Gastroesophageal sphincter (tissue), 4 donors: ENCODE data around the gene VPREB3. TPM values are rescaled to one million over a fixed set of nuclear protein-coding genes. Genes with fewer than 3 reads are reported as not detected.
"Not testable (repeated sequence)": the region's sequence is repeated elsewhere in the genome, so short reads cannot be mapped to it uniquely, and the experiment has no call there.

Experiments
- ATAC-seq: fragments of 150-250 bp; one replicate; pipeline ENCODE4 v1.9.1; 2016; ENCODE audit warnings: mild to moderate bottlenecking, moderate library complexity
- H3K27ac ChIP-seq, 4 donors: fragments of 200-600 bp; sonication (generic) in 3 of 4; 1 replicate in 3 of 4; 2 replicates in 1 of 4; pipeline ENCODE4 v1.5.1; 2016 to 2019
- H3K27me3 ChIP-seq: fragments of 200-600 bp; sonication (generic); one replicate; pipeline ENCODE4 v1.5.1; 2019
- H3K36me3 ChIP-seq, 2 donors: fragments of 200-600 bp; sonication (generic); one replicate each; pipeline ENCODE4 v1.5.1; 2019; ENCODE audit warnings: control low read depth in 1 of 2
- H3K4me1 ChIP-seq, 3 donors: fragments of 200-600 bp; sonication (generic); 1 replicate in 2 of 3; 2 replicates in 1 of 3; pipeline ENCODE4 v1.5.1; 2016 to 2019; ENCODE audit warnings: control low read depth in 2 of 3
- H3K4me3 ChIP-seq, 2 donors: fragments of 200-600 bp; sonication (generic); one replicate each; pipeline ENCODE4 v1.5.1; 2019; ENCODE audit warnings: mild to moderate bottlenecking in 1 of 2, moderate library complexity in 1 of 2
- H3K9me3 ChIP-seq, 3 donors: fragments of 200-600 bp; sonication (generic); one replicate each; pipeline ENCODE4 v1.5.1; 2017 to 2019; ENCODE audit warnings: control low read depth in 2 of 3
- CTCF ChIP-seq, 4 experiments: fragments of 200-600 bp in 2 of 4; fragments of 450-650 bp in 2 of 4; sonication (generic) in 1 of 4; IDR thresholded peaks; one replicate each; pipeline ENCODE4 v1.5.1; 2017 to 2019; ENCODE audit warnings: antibody characterized with exemption in 4 of 4, mild to moderate bottlenecking in 2 of 4, moderate library complexity in 2 of 4
- EP300 ChIP-seq: sonication (generic); formaldehyde crosslinking; IDR thresholded peaks from one replicate; pipeline ENCODE4 v1.6.1; 2017; ENCODE audit warnings: antibody characterized with exemption, mild to moderate bottlenecking
- POLR2A ChIP-seq, 2 donors: fragments of 450-650 bp; IDR thresholded peaks; one replicate each; pipeline ENCODE4 v1.6.1; 2017; ENCODE audit warnings: antibody characterized with exemption in 2 of 2, mild to moderate bottlenecking in 2 of 2, moderate library complexity in 1 of 2
- POLR2AphosphoS5 ChIP-seq: sonication (generic); formaldehyde crosslinking; IDR thresholded peaks from one replicate; pipeline ENCODE4 v1.6.1; 2017; ENCODE audit warnings: antibody characterized with exemption
- WGBS, 2 donors: methylation state at CpG; one replicate each; pipeline ENCODE4 v1.1.5; 2018; ENCODE audit warnings: low coverage in 1 of 2; 5-methylcytosine and 5-hydroxymethylcytosine counted together
- total RNA-seq, 4 donors: library from RNA; depleted of rRNA; stranded (reverse); fragments of >200 nt; gene quantifications; one replicate each; pipeline ENCODE4 v1.1.0, GENCODE V29; 2016

VPREB3 gene
- total RNA-seq, 4 donors from 2014 or later, result 1.9 TPM; not detected in 3

DNA sequence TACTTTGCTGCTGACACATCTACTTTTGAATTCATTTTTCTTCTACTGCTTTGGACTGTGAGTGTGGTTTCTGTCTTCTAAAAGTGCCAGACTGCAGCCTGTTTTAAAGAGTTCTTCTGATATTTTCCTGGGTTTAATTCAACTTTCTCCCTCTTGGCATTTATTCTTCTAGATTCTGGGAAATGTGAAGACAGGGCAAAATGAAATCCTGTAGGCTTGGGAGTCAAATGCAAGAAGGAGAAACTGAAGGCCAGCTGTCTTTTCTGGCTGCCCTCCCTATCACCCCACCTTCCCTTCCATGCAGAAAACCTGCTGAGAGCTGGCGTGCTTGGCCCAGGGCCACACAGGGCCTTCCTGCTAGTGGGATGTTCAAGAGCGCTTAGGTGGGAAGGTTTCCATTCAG is 10.9 kb downstream of the VPREB3 start:
- Histone ChIP-seq H3K9me3 (peaks cover 0 to 10% (median 0%) of the 10 kb centered on the region in 3 donors), H3K27me3 (no peaks in the 10 kb centered on the region), H3K4me3 (no peak overlapping the region), H3K36me3 (peaks cover 0 to 53% of the 10 kb centered on the region in 2 donors), H3K27ac (peak overlapping the region in 1 of 4 donors; percentile 24), H3K4me1 (peaks cover 0 to 11% (median 0%) of the 10 kb centered on the region in 3 donors)
- ATAC-seq, result no peak
- TF ChIP-seq EP300, result no peak
- no peak for TF ChIP-seq CTCF (IDR thresholded peaks at IDR 0.05)
- TF ChIP-seq POLR2A (IDR thresholded peaks at IDR 0.05), result no peak
- no peak for TF ChIP-seq POLR2AphosphoS5
- WGBS, 2 donors, result 67% methylated on average over 1 of the region's 2 CpGs; no CpG with 5 or more reads in 1 of the 2 donors

- Histone ChIP-seq H3K4me1 (peaks cover 0 to 10% (median 0%) of the 10 kb centered on the region in 3 donors), H3K36me3 (peaks cover 0 to 53% of the 10 kb centered on the region in 2 donors), H3K27me3 (no peaks in the 10 kb centered on the region), H3K4me3 (no peak overlapping the region), H3K9me3 (peaks cover 0 to 10% (median 0%) of the 10 kb centered on the region in 3 donors), H3K27ac (peak overlapping the region in 1 of 4 donors; percentile 24)
- 62 to 90% methylated on average over 2 to 3 of the region's 7 CpGs for WGBS, 2 donors
- ATAC-seq, result no peak
- no peak for TF ChIP-seq EP300
- no peak for TF ChIP-seq CTCF (IDR thresholded peaks at IDR 0.05)
- TF ChIP-seq POLR2AphosphoS5, result no peak
- no peak for TF ChIP-seq POLR2A (IDR thresholded peaks at IDR 0.05)
Measured at GRCh38 chr22:23742505-23743264, 11.5 kb downstream of the VPREB3 start.

DNA sequence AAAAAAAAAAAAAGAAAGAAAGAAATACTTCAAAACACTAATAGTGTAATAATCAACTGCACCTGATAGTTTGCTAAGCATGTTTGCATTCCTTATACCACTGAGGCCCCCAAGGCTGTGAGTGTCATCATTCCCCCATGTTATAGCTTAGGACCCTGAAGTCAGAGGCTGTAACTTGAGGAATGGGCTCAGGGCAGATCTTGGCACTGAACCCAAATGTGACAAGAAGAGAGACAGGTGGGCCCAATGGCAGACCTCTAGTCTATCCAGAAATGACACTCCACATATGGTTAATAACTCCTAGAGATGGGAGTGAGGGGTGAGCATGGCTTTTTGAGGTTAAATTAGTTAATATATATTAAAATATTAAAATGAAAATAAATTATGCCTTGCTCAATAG is 16.5 kb downstream of the VPREB3 start:
- Histone ChIP-seq H3K4me3 (no peak overlapping the region), H3K9me3 (no peaks in the 10 kb centered on the region), H3K4me1 (peaks cover 0 to 6% (median 0%) of the 10 kb centered on the region in 3 donors), H3K27ac (no peak overlapping the region), H3K36me3 (peaks cover 0 to 21% of the 10 kb centered on the region in 2 donors), H3K27me3 (no peaks in the 10 kb centered on the region)
- no peak for ATAC-seq
- TF ChIP-seq CTCF (IDR thresholded peaks at IDR 0.05), result no peak
- no peak for TF ChIP-seq POLR2AphosphoS5
- no peak for TF ChIP-seq EP300

DNA sequence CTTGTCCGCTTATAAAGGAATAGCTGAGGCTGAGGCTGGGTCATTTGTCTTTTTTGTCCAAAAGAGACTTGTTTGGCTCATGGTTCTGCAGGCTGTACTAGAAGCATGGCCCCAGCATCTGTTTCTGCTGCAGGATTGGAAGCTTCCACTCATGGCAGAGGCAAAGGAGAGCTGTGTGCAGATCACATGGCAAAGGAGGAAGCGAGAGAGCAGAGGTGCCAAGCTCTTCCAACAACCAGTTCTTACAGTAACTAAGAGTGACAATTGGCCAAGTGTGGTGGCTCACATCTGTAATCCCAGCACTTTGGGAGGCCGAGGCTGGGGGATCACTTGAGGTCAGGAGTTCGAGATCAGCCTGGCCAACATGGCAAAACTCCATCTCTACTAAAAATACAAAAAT is 26.1 kb downstream of the VPREB3 start:
- H3K27ac ChIP-seq, H3K27me3 ChIP-seq, H3K4me3 ChIP-seq, H3K9me3 ChIP-seq, H3K4me1 ChIP-seq, ATAC-seq, H3K36me3 ChIP-seq: not testable (repeated sequence)
- WGBS, 2 donors, result 75% methylated on average over 3 of the region's 4 CpGs; no CpG with 5 or more reads in 1 of the 2 donors

GRCh38 chr22:23722724-23723123 is 31.5 kb downstream of the VPREB3 start:
- Histone ChIP-seq H3K27me3 (no peaks in the 10 kb centered on the region), H3K27ac (no peak overlapping the region), H3K36me3 (no peaks in the 10 kb centered on the region), H3K4me1 (no peaks in the 10 kb centered on the region), H3K4me3 (no peak overlapping the region), H3K9me3 (no peaks in the 10 kb centered on the region)
- no peak for ATAC-seq
- no peak for TF ChIP-seq EP300
- no peak for TF ChIP-seq POLR2AphosphoS5
- no peak for TF ChIP-seq POLR2A (IDR thresholded peaks at IDR 0.05)
- no peak for TF ChIP-seq CTCF (IDR thresholded peaks at IDR 0.05)
- WGBS, 2 donors, result 92 to 100% methylated on average over 1 to 2 of the region's 2 CpGs
